HG03175 (cell line): ENCODE results near the gene SCO1.
"Not testable (repeated sequence)": the region's sequence is repeated elsewhere in the genome, so short reads cannot be mapped to it uniquely, and the experiment has no call there.

Experiments
- ATAC-seq: cut with Tn5 transposase; IDR thresholded peaks from one replicate; pipeline ENCODE4 v1.9.1; 2021; ENCODE audit warnings: mild to moderate bottlenecking, moderate library complexity; ENCODE audit not compliant: unreplicated experiment

SCO1 gene

DNA sequence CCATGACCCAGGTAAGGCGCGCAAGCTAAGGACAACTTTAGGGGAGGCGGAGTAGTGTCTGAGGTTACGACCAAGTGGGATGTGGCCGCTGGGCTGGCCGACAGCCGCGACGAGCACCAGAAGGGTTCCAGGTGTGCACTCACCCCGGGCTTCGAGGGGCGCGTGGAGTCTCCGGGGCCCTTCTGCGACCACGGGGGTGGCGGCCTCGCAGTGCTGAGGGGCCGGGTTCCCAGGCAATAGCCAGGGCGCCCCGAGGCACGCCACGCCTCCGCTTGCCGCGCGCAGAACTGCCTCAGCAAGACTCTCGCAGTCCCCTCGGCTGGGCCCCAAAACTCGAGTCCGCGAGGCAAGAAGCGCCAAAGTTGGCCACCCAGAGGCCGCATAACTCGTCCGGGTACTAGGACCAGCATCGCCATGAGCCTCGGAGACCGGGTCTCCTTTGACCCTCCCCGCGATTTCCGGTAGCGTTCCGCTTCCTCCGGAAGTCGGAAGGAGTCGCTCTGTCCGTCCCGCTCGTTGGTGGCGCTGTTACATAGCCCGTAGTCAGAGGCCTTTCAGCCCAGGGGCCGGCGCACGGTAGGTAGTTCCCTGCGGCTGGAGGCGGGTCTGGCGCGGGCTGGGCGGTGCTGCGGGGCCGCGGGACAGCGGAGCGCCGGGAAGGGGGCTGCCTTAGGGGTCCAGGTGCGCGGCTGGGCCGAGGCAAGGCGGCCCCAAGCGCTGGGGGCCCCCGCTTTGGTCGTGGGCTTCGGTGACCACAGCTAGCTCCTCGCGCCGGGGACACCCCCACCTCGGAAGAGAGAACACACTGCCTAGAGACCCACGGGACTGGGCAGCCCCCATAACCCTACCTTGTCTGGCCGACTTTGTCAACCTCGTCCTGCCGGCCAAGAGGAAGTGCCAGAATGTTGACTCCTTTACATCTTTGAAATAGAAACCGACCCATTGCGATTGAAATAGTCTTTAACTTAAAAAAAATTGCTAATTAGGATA is at the start of gene SCO1, which contains the start of gene ADPRM:
Gene SCO1 (minus strand): TSS at position 442 of the 990 bp plus-strand sequence. CDS start 26 bp downstream, at position 416.
Gene ADPRM (plus strand): TSS at position 503 of the 990 bp plus-strand sequence. CDS start 7,333 bp downstream, outside the sequence.
- peak; percentile 95 for ATAC-seq

DNA sequence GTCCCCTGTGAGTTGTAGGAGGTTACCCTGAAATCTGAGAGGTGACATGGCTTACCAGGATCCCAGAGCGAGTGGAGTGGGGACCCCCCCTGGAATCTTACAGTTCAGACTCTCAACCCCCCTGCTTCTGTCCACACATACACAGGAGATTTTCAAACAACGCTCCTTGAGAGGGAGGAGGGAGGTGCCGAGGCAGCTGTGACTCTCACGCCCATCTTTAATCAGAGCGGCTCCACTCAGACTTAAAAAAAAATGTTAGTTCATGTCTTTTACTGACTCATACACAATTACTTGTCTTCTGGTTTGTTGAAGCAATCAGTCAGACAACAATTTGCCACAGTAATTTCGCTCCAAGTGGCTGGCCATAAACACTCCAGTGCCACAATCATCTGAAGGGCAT is 47.9 kb upstream of the SCO1 start:
- no peak for ATAC-seq

DNA sequence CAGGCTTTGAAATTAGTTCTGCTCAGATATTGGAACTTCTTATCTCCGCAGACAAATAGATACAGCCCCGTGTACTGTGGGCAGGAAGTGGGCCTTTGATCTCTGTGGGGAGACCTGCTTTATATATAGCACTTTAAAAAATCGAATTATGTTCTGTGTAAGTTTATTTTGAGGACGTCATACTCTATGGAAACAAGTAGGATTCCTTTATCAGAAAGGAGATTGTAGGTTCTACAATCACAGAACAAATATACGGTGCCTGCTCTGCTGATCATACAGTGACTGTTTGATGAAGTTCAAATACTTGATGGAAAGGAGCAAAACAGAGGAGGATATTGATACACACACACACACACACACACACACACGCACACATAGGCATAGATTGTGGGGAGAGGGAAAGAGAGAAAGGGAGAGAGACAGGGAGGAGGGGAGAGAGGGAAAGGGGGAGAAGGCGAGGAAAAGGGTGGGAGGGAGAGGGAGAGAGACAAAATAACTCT is 47.2 kb upstream of the SCO1 start:
- ATAC-seq, result no peak

DNA sequence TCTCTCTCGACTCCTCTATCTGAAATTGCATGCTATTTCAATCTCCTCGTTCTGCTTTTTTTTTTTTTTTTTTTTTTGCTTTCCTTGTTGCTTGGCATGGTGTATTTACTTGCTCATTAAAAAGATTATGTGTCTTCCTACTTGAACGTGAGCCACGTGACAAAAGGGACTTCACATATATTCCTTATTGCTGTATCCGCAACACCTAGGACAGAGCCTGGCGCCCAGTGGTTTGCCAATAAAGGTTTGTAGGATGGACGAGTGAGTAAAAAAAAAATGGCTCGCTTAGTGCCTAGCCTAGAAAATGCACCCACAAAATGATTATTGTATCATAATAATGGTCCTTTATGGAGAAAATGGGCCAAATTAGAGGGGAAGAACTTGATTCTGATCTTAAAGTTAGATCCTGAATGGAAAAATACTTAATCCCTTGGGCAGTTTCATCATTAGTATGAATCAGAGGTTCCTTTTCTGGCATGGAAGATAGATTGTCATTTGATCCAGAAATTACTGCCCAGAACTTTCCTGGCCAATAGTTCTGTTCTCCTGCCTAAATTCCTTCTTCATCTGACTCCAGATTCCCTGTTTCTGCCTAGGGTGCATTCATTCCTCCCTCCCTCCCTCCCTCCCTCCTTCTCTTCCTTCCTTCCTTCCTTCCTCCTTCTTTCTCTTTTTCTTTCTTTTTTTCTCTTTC is 46.1 kb upstream of the SCO1 start:
- no peak for ATAC-seq

DNA sequence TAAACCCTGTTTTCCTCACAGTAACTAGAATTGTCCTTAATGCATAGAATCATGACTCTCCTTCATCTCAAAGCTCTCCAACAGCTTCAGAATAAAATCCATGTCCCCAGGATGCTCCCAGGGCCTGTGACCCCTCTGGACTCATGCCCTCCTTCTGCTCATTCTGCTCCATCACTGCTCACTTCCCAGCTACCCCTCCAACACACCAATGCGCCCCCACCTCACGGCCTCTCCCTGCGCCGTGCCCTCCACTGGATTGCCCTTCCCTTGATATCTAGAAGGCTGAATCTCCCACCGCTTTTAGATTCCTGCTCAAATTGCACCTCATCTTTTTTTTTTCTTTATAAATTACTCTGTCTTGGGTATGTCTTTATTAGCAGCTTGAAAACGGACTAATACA is 45.1 kb upstream of the SCO1 start:
- ATAC-seq, result no peak

DNA sequence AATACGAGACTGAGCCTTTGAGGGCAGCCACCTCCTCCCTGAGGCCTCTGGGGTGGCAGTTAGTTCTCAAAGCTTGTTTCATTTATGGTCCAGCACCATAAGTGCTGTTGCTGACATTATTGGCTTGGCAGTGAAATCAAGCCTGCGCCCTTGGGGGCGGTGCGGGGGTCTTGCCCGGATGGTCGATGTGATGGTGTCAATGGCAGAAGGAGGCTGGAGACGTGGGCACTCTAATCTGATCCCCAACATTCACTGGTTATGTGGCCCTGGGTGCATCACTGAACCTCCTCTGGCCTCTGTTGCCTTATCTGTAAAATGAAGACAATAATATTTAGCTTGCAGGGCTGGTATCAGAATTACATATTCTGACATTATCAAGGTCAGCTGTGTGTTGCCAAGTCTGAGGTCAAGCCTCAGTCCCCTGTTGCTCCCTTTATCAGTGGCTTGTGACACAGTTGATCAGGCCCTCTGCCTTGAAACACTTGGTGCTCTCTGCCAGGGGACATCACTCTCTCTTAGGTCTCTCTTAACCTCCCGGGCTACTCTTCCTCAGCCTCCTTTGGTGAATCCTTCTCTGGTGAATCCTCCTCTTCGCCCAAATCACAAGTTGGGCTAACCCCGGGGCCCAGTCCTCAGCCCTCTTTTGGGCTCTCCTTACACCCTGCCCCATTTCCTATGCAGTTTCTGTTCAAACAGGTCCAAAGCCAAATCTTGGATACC is 44.2 kb upstream of the SCO1 start:
- no peak for ATAC-seq

DNA sequence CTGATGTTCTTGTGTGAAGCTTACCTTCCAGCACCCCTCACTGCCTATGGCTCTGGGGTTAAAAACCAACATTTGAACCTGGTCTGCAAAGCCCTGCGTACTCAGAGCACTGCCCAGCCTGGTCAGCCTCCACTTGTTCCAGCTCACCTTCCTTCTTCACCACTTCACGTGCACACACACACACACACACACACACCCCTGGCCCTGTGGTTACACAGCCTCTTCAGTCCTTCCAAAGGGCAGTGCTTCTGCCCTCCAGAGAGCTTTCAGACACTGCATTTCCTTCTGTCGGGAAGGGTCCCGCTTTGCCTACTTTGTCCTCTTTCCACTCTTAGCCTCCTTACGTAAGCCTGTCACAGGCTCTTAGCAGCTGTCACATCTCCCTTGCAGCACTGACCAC is 42.1 kb upstream of the SCO1 start:
- ATAC-seq, result no peak

DNA sequence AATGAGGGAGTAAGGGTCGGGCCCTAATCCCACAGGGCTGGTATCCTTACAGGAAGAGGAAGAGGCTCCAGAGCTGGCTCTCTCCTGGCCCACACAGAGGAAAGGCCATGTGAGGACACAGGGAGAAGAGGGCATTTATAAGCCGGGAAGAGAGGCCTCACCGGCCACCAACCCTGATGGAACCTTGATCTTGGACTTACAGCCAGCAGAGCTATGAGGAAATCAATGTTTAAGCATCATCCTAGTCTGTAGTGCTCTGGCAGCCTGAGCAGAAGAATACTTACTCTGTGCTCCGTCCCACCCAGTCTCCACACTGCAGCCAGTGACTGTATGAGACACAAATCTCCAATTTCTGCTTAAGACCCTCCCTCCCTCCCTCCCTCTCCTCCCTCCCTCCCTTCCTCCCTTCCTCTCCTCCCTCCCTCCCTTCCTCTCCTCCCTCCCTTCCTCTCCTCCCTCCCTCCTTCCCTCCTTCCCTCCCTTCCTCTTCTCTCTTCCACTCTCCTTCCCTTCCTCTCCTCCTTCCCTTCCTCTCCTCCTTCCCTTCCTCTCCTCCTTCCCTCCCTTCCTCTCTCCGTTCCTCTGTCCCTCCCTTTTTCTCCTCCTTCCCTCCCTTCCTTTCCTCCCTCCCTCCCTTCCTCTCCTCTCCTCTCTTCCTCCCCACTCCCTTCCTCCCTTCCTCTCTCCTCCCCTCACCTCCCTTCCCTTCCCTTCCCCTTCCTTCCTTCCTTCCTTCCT is 41.4 kb upstream of the SCO1 start:
- ATAC-seq, result no peak

DNA sequence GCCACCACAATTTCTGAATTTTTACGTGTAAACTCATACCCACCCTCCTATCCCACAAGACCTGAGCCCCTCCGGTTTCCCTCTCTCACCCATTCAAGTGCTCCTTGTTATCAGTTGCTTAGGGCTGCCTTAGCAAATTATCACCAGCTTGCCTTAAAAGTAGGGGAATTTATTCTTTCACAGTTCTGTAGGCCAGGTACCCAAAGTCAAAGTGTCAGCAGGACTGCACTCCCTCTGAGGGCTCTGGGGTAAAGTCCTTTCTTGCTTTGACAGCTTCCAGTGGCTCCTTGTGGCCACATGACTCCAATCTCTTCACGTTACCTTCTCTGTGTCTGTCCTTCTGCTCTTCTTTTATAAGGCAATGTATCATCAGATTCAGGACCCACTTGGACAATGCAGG is 40.4 kb upstream of the SCO1 start:
- no peak for ATAC-seq

DNA sequence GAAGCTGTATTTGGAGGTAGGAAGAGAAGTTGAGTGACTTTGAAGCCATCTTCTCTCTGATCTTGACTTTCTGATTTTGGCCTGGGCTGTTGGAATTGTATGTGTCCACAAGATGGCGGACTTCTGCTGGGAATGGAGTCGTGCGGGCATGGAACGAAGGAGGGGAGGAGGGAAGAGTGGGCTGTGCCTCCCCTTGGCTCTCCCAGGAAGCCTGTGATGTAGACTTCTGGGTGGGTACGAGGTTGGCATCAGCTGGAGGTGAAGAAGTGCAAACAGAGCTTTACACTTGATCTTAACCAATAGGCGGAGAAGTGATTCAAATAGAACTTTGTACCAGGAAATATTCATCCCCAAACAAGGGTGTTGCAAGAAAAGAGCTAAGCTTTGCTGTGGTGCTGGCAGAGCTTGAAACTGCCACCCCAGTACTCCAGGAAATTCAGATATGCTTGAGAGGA is 39.9 kb upstream of the SCO1 start:
- no peak for ATAC-seq

DNA sequence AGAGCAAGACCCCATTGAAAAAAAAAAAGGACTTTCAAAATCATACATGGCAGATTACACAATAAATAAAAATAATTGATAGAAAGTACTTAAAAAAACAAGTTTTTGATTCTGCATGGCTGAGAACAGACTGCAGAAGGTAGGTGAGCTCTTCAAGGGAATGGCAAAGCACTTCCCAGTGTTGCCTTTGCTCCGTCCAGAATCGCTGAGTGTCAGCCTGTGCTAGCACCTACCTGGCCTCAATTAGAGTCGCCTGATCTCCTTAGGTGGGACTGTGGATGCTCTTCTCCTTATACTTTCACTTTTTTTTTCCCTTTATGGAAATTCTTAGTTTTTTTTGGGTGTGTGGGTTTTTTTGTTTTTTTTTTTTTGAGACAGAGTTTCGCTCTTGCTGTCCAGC is 38.5 kb upstream of the SCO1 start:
- no peak for ATAC-seq

DNA sequence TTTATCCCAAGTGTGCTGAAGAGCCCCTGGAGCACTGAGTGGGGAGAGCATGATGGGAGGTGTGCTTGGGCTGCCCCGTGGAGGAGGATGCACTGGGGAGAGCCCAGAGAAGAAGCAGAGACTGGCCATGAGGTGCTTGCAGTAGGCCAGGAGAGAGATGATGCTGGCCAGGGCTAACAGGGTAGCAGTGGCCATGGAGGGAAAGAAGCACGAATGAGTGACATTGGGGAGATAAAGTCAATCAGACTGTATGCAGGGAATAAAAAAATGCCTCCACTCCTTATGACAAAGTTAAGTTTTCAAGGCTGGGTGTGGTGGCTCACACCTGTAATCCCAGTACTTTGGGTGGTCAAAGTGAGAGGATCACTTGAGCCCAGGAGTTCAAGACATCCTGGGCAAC is 37.9 kb upstream of the SCO1 start:
- ATAC-seq, result no peak

DNA sequence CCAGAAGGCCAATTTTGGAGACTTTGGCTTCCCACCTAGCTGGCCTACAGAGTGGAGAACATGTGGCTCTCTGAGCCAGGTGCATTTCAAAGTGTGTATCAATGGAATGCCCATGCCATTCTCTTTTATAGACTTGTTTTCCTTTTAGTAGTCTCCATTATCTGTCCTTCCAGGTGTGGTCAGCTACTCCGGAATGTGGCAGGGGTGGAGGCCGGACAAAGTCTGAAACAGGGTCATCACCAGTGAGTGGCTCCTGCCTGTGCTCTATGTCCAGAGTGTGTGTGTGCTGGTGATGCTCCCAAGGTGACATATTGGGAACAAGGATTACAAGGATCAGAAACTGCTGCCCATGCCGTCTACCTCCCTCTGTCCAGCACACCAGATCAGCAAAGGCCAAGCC is 36.3 kb upstream of the SCO1 start:
- no peak for ATAC-seq

DNA sequence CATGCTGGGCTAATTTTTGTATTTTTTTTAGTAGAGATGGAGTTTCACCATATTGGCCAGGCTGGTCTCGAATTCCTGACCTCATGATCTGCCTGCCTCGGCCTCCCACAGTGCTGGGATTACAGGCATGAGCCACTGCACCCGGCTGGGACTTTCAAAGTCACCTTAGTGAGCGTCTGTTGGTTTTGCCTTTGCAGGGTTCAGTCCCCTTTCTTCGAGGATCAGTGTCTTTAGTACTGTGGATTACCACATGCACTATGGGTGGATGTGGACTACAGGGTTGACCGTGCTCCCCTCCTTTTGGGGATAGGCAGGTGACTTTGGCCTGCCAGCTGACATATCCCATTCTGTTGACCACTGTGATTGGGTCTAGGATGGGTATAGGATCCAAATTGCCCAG is 34.8 kb upstream of the SCO1 start:
- not testable (repeated sequence) for ATAC-seq

DNA sequence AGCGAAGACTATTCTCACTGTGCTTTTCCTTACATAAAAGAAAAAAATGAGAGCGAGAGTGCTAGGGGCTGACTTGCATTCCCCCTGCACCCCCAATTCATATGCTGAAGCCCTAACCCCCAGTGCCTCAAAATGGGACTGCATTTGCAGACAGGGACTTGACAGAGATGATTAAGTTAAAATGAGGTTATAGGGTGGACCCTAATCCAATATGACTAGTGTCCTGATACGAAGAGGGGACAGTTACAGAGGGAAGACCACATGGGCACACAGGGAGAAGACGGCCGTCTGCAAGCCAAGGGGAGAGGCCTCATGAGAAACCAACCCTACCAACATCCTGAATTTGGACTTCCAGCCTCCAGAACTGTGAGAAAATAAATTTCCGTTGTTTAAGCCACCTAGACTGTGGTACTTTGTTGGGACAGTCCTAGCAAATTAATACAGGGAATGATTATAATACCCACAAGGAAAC is 34.1 kb upstream of the SCO1 start:
- no peak for ATAC-seq

DNA sequence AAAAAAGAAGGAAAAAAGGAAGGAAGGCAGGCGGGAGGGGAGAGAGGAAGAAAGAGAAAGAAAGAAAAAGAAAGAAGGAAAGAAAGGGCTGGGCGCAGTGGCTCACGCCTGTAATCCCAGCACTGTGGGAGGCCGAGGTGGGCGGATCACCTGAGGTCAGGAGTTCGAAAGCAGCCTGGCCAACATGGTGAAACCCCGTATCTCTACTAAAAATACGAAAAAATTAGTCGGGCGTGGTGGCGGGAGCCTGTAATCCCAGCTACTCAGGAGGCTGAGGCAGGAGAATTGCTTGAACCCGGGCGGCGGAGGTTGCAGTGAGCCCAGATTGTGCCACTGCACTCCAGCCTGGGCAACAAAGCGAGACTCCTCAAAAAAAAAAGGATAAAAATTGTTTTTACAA is 32.9 kb upstream of the SCO1 start:
- not testable (repeated sequence) for ATAC-seq

DNA sequence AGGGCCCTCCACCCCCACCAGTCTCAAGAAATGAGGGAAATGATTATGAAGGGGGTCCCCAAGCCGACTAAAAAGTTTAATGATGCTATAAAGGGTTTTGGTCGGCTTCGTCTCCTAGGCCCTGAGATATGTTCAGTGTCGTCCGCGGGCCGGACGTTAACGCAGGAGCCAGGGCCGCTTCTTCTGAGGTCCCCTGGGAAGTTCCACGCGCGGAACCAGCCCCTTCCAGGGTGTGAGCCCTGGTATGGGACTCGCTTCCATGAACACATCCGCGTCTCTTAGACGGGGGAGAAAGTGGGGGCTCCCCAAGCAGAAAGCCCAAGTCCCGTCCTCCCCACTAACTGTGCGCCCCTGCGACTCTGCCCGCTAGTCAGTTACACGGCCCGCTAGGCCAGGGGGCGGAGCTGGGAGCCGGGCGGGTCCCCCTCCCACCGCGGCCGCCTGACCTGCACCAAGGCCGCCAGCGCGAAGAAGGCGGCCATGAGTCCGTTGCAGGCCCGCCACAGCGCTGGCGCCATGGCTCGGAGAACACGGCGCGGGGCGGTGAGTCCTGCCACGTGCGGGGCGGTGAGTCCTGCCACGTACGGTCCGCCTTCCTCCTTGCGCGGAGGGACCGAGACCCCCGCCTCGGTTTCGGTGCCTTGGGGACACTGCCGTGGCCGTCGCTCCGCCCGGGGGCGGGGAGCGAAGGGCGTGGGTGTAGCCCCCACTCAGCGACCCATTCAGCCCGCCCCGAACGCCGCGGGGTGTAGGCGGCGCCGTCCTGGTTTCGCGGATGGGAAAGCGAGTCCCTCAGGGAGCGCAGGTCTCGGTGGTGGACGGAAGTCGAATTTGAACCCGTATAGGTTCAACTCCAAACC is 32.2 kb upstream of the SCO1 start, which contains the start of gene TMEM220:
Gene TMEM220 (minus strand): TSS at position 690 of the 860 bp plus-strand sequence. CDS start 172 bp downstream, at position 518.
- ATAC-seq, result peak; percentile 73

DNA sequence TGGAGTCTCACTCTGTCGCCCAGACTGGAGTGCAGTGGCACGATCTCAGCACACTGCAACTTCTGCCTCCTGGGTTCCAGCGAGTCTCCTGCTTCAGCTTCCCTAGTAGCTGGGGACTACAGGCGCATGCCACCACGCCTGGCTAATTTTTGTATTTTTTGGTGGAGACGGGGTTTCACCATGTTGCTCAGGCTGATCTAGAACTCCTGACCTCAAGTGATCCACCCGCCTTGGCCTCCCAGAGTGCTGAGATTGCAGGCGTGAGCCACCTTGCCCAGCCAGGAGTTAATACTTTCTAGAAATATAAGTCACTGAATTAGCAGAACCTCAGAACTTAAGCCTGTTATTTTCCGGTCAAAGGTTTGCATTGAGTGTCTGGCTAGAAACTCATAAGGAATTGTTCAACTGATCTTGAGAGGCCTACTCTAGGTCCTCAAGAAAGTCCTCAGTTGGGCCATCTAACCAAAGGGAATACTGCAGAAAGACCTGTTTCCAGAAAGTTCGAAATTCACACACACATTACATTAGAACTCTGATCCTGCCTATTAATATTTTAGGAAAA is 31.1 kb upstream of the SCO1 start:
- ATAC-seq, result no peak

DNA sequence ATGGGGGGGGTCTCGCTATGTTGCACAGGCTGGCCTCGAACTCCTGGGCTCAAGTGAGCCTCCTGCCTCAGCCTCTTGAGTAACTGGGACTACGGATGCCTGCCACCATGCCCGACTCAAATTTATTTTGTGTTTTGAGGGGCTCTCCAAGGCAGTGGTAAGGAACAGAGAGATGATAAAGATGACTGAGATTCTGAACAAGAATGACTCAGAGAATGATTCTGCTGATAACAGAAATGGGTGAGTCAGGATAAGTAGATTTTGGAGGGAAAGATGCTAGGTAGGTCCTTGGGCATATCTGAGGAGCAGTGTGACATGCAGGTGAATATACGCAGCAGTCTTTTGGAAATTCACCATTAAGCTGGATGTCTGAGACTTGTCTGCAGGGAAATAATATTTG is 29.9 kb upstream of the SCO1 start:
- no peak for ATAC-seq
